HG03095 (cell line): Measurements from ENCODE around the gene IMPDH2.

Source experiments
- ATAC-seq: cut with Tn5 transposase; IDR thresholded peaks from one replicate; pipeline ENCODE4 v1.9.1; 2021; ENCODE audit warnings: moderate library complexity; ENCODE audit not compliant: unreplicated experiment

IMPDH2 gene

GRCh38 chr3:48984663-48985062 lies 44.5 kb downstream of the IMPDH2 start:
- no peak for ATAC-seq

- ATAC-seq = no peak
These were observed 46.1 kb downstream of the IMPDH2 start for GRCh38 chr3:48983096-48983495.

GRCh38 chr3:48982686-48983085 lies 46.5 kb downstream of the IMPDH2 start:
- no peak for ATAC-seq

GRCh38 chr3:48982016-48982415 lies 47.2 kb downstream of the IMPDH2 start:
- no peak for ATAC-seq

DNA sequence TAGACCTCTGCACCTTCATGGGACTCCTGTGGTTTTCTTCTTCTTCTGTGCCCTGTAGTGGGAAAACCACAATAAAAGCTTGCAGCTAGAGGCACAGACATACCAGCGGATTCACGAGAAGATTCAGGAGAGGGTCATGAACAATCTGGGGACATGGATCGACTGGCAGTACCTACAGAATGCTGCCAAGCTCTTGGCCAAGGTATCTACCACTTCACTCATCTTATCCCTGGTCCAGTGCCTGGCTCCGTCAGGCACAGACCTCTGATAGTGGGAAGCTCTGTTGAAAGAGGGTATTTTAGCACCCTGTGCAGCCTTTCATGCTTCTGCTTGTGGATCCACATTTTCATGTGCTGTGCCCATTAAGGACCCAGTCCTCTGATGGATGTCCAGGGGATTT lies 48.9 kb downstream of the IMPDH2 start:
- no peak for ATAC-seq

DNA sequence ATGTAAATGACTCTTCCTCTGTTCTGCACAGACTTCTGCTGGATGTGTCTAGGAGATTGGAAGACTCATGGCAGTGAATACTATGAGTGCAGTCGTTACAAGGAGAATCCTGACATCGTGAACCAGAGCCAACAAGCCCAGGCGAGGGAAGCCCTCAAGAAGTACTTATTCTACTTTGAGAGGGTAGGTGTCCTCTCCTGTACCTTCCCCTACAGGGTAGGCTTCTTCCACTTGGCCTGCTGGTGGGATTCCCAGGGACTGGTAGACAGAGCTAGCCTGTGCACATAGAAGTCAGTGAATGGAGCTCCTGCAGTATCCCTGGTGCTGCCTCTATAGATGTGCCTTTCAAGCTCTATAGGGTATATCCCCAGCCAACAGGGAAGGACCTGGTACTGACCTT lies 49.7 kb downstream of the IMPDH2 start:
- no peak for ATAC-seq
